SK-N-SH (cell line): ENCODE results near the gene KCNH8.

Experiments used
- JUND ChIP-seq: IDR thresholded peaks from 2 replicates; pipeline ENCODE4 v1.4.0; 2012
- RFX5 ChIP-seq: IDR thresholded peaks from 2 replicates; pipeline ENCODE4 v1.6.1; 2012; ENCODE audit warnings: mild to moderate bottlenecking, improper control_type of control experiment, low read length
- SMC3 ChIP-seq: IDR thresholded peaks from 2 replicates; pipeline ENCODE4 v1.6.1; 2012; ENCODE audit warnings: low read depth, low read length, improper control_type of control experiment

GRCh38 chr3:19487386-19487785 is 339.1 kb downstream of the KCNH8 start:
- TF ChIP-seq RFX5 (no peak), JUND (no peak), SMC3 (no peak)
